H1 (cell line): ENCODE measurements around the gene FAM163A. TPM values are rescaled to one million over a fixed set of nuclear protein-coding genes. Genes with fewer than 3 reads are reported as not detected.

ENCODE experiments used
- CTCF ChIA-PET: fragments of 300-600 bp; sonication (Branson Sonifier 250); formaldehyde crosslinking; loops from one replicate; lab custom pipeline; 2021; ENCODE audit not compliant: partially characterized antibody; lab: Charles Lee
- POLR2A ChIA-PET: fragments of 300-600 bp; sonication (Branson Sonifier 250); formaldehyde crosslinking; loops from one replicate; lab custom pipeline; 2021; ENCODE audit warnings: inconsistent platforms; ENCODE audit not compliant: partially characterized antibody; lab: Charles Lee
- DNase-seq, 2 experiments: peaks; one replicate each; pipeline versions ENCODE4 v3.0.0 to v3.0.0-alpha.2; 2010 to 2022; ENCODE audit warnings: low spot score in 2 of 2, low read depth in 1 of 2, mixed read lengths in 1 of 2
- FAIRE-seq: peaks from 2 replicates; lab custom pipeline; 2011; peaks lifted over from hg19 to GRCh38; lab: Jason Lieb, UNC
- H2AFZ ChIP-seq: 2 replicates; pipeline ENCODE4 v1.8.1; 2012; ENCODE audit warnings: low read length, inconsistent platforms
- H2AK5ac ChIP-seq: 2 replicates; pipeline ENCODE4 v1.6.1; 2013; ENCODE audit warnings: low read depth, low read length
- H2BK120ac ChIP-seq: replicated peaks from 2 replicates; pipeline ENCODE3; 2013; ENCODE audit warnings: low read depth, low read length, inconsistent platforms
- H2BK12ac ChIP-seq: 2 replicates; pipeline ENCODE4 v1.6.1; 2013; ENCODE audit warnings: low read depth, low read length
- H2BK15ac ChIP-seq: 2 replicates; pipeline ENCODE4 v1.6.1; 2013; ENCODE audit warnings: low read length
- H2BK20ac ChIP-seq: 2 replicates; pipeline ENCODE4 v1.6.1; 2013; ENCODE audit warnings: low read length
- H2BK5ac ChIP-seq: 2 replicates; pipeline ENCODE4 v1.6.1; 2013; ENCODE audit warnings: low read depth, low read length
- H3K14ac ChIP-seq: 2 replicates; pipeline ENCODE4 v1.6.1; 2013; ENCODE audit warnings: inconsistent platforms; ENCODE audit not compliant: insufficient read length
- H3K18ac ChIP-seq: 2 replicates; pipeline ENCODE4 v1.6.1; 2013; ENCODE audit warnings: low read length; ENCODE audit errors: extremely low read depth
- H3K23ac ChIP-seq: 2 replicates; pipeline ENCODE4 v1.6.1; 2013; ENCODE audit warnings: inconsistent platforms; ENCODE audit not compliant: insufficient read length
- H3K23me2 ChIP-seq: 2 replicates; pipeline ENCODE4 v1.6.1; 2013; ENCODE audit warnings: low read depth, low read length
- H3K27ac ChIP-seq: 2 replicates; pipeline ENCODE4 v1.6.1; 2011; ENCODE audit warnings: low read depth, low read length, inconsistent platforms
- H3K27me3 ChIP-seq, 4 experiments: replicated peaks in 1 of 4; 1 replicate in 1 of 4; 2 replicates in 3 of 4; pipeline versions ENCODE4 v1.6.1 to v1.8.1; 2011 to 2013; ENCODE audit warnings: low read length in 3 of 4, mild to moderate bottlenecking in 3 of 4, inconsistent platforms in 2 of 4, mixed read lengths in 2 of 4, moderate library complexity in 1 of 4; ENCODE audit not compliant: control insufficient read depth in 3 of 4, insufficient read depth in 3 of 4; ENCODE audit errors: extremely low read depth in 1 of 4
- H3K36me3 ChIP-seq, 4 experiments: 2 replicates each; pipeline versions ENCODE4 v1.6.1 to v1.8.1; 2011 to 2013; ENCODE audit warnings: mild to moderate bottlenecking in 4 of 4, low read length in 3 of 4, moderate library complexity in 2 of 4, control low read depth in 1 of 4, inconsistent platforms in 1 of 4; ENCODE audit not compliant: insufficient read depth in 4 of 4, control insufficient read depth in 2 of 4
- H3K4ac ChIP-seq: replicated peaks from 2 replicates; pipeline ENCODE3; 2013; ENCODE audit warnings: low read length, low read depth, mixed read lengths, inconsistent platforms; ENCODE audit not compliant: insufficient read length
- H3K4me1 ChIP-seq, 4 experiments: replicated peaks in 1 of 4; 1 replicate in 1 of 4; 2 replicates in 3 of 4; pipeline versions ENCODE4 v1.6.1 to v1.8.1; 2011 to 2013; ENCODE audit warnings: low read length in 3 of 4, inconsistent platforms in 2 of 4, mixed read lengths in 1 of 4; ENCODE audit not compliant: insufficient read depth in 4 of 4, control insufficient read depth in 3 of 4
- H3K4me2 ChIP-seq, 2 experiments: 2 replicates each; pipeline versions ENCODE4 v1.6.1 to v1.8.1; 2011 to 2013; ENCODE audit warnings: low read depth in 2 of 2, low read length in 2 of 2, control low read depth in 1 of 2, inconsistent platforms in 1 of 2, mild to moderate bottlenecking in 1 of 2; ENCODE audit not compliant: insufficient read depth in 1 of 2
- H3K4me3 ChIP-seq, 4 experiments: fragments of 200-600, 300-600 bp in 1 of 4; sonication (generic), shearing (Covaris generic), sonication (Bioruptor Twin) in 1 of 4; 2 replicates each; pipeline versions ENCODE4 v1.5.1 to v1.8.1; 2011 to 2016; ENCODE audit warnings: low read length in 4 of 4, low read depth in 3 of 4, control low read depth in 2 of 4, inconsistent platforms in 2 of 4, mild to moderate bottlenecking in 2 of 4, mixed read lengths in 1 of 4, moderate library complexity in 1 of 4; ENCODE audit not compliant: insufficient read depth in 2 of 4; ENCODE audit errors: extremely low read depth in 1 of 4
- H3K56ac ChIP-seq: replicated peaks from 2 replicates; pipeline ENCODE3; 2013; ENCODE audit warnings: low read depth, mild to moderate bottlenecking, mixed read lengths, low read length, inconsistent platforms; ENCODE audit not compliant: insufficient read length
- H3K79me1 ChIP-seq: 2 replicates; pipeline ENCODE4 v1.6.1; 2013; ENCODE audit warnings: low read depth, low read length, control low read depth
- H3K79me2 ChIP-seq, 2 experiments: 2 replicates each; pipeline versions ENCODE4 v1.6.1 to v1.8.1; 2012 to 2013; ENCODE audit warnings: low read length in 2 of 2, mild to moderate bottlenecking in 2 of 2, inconsistent platforms in 1 of 2; ENCODE audit not compliant: insufficient read depth in 2 of 2, control insufficient read depth in 1 of 2
- H3K9ac ChIP-seq, 4 experiments: replicated peaks in 1 of 4; 1 replicate in 1 of 4; 2 replicates in 3 of 4; pipeline versions ENCODE4 v1.6.1 to v1.8.1; 2011 to 2013; ENCODE audit warnings: low read depth in 3 of 4, low read length in 3 of 4, control low read depth in 2 of 4, mild to moderate bottlenecking in 2 of 4, moderate library complexity in 2 of 4, inconsistent platforms in 1 of 4; ENCODE audit errors: extremely low read depth in 1 of 4
- H3K9me3 ChIP-seq, 2 experiments: 2 replicates each; pipeline versions ENCODE4 v1.6.1 to v1.8.1; 2012 to 2013; ENCODE audit warnings: mild to moderate bottlenecking in 2 of 2, moderate library complexity in 2 of 2, control low read depth in 1 of 2, inconsistent platforms in 1 of 2, low read depth in 1 of 2, low read length in 1 of 2, mixed read lengths in 1 of 2; ENCODE audit not compliant: insufficient read depth in 2 of 2
- H4K20me1 ChIP-seq, 2 experiments: replicated peaks in 1 of 2; 2 replicates each; pipeline versions ENCODE3 to v1.8.1; 2011 to 2013; ENCODE audit warnings: inconsistent platforms in 2 of 2, low read length in 2 of 2, mild to moderate bottlenecking in 1 of 2; ENCODE audit not compliant: insufficient read depth in 2 of 2, control insufficient read depth in 1 of 2
- H4K5ac ChIP-seq: 2 replicates; pipeline ENCODE4 v1.6.1; 2013; ENCODE audit warnings: low read length, low read depth, mixed read lengths, inconsistent platforms; ENCODE audit not compliant: insufficient read length
- H4K8ac ChIP-seq: 2 replicates; pipeline ENCODE4 v1.8.0; 2013; ENCODE audit warnings: mild to moderate bottlenecking, moderate library complexity, low read length, inconsistent platforms; ENCODE audit not compliant: insufficient read depth; ENCODE audit errors: extremely low read depth
- H4K91ac ChIP-seq: replicated peaks from 2 replicates; pipeline ENCODE3; 2013; ENCODE audit warnings: low read length, mixed read lengths, inconsistent platforms; ENCODE audit not compliant: insufficient read length
- EZH2 ChIP-seq: fragments of 200-600 bp; sonication (generic); IDR thresholded peaks from 2 replicates; pipeline ENCODE4 v1.7.1; 2012; ENCODE audit warnings: low read depth, mild to moderate bottlenecking, moderate library complexity, low read length, inconsistent platforms; ENCODE audit not compliant: severe bottlenecking
- HDAC2 ChIP-seq, 2 experiments: fragments of 300-600 bp in 1 of 2; sonication (generic) in 1 of 2; IDR thresholded peaks; 2 replicates each; pipeline ENCODE4 v1.6.1; 2011 to 2012; ENCODE audit warnings: low read depth in 2 of 2, low read length in 2 of 2, mild to moderate bottlenecking in 2 of 2, moderate library complexity in 2 of 2, borderline replicate concordance in 1 of 2, inconsistent platforms in 1 of 2
- HDAC6 ChIP-seq: IDR thresholded peaks from one replicate; pipeline ENCODE4 v1.7.1; 2012; ENCODE audit warnings: low read depth, mild to moderate bottlenecking, inconsistent platforms, low read length, moderate library complexity
- KDM4A ChIP-seq: IDR thresholded peaks from one replicate; pipeline ENCODE4 v1.7.1; 2012; ENCODE audit warnings: low read depth, mild to moderate bottlenecking, moderate library complexity, low read length, inconsistent platforms; ENCODE audit not compliant: severe bottlenecking
- MAFK ChIP-seq: IDR thresholded peaks from 2 replicates; pipeline ENCODE4 v1.6.1; 2012; ENCODE audit warnings: low read depth, mild to moderate bottlenecking, improper control_type of control experiment, low read length
- SUZ12 ChIP-seq: fragments of 200-600 bp; sonication (generic); IDR thresholded peaks from 2 replicates; pipeline ENCODE4 v1.6.1; 2012; ENCODE audit warnings: mild to moderate bottlenecking, inconsistent platforms, low read length, moderate library complexity, mixed read lengths
- USF2 ChIP-seq: IDR thresholded peaks from 2 replicates; pipeline ENCODE4 v1.6.1; 2011; ENCODE audit warnings: low read length, improper control_type of control experiment
- ZNF274 ChIP-seq: IDR thresholded peaks from 2 replicates; pipeline ENCODE4 v1.7.0; 2012; ENCODE audit warnings: low read length, borderline replicate concordance; ENCODE audit errors: extremely low read depth
- WGBS, 2 experiments: shearing (Covaris generic) in 1 of 2; methylation state at CpG; one replicate each; pipeline versions ENCODE4 v1.1.6 to v1.1.7; 2013 to 2015; ENCODE audit warnings: low lambda C conversion rate in 2 of 2, mixed read lengths in 2 of 2, inconsistent platforms in 1 of 2, low coverage in 1 of 2, missing lambda C conversion rate in 1 of 2; ENCODE audit not compliant: insufficient replicate concordance in 2 of 2, insufficient coverage in 1 of 2, insufficient read length in 1 of 2; ENCODE audit errors: extremely low coverage in 1 of 2, missing lambda C conversion rate in 1 of 2; 5-methylcytosine and 5-hydroxymethylcytosine counted together
- polyA plus RNA-seq, 7 experiments: library from polyadenylated mRNA; depleted of rRNA in 3 of 7; stranded (reverse) in 5 of 7; unstranded in 2 of 7; fragments of >200 nt in 5 of 7; fragments of 200-250 nt in 2 of 7; gene quantifications; 1 replicate in 5 of 7; 2 replicates in 1 of 7; 4 replicates in 1 of 7; pipeline versions ENCODE4 v1.2.1 to v1.2.3, GENCODE V29; 2011 to 2013; ENCODE audit warnings: missing spikeins in 2 of 7, mixed read lengths in 2 of 7
- total RNA-seq: library from RNA; stranded (reverse); fragmentation: NEBNext Ultra II Directional; extraction: Animal tissue kit (Norgen Biotek cat#: 25700); gene quantifications from 2 replicates; pipeline ENCODE4 v1.2.1, GENCODE V29; 2021

Gene FAM163A
- total and polyA plus RNA-seq, 2 of the 8 experiments (the other 6 are each of a cell fraction or from before 2014, with no cell fraction given), result 0.13 to 0.18 TPM

GRCh38 chr1:179767177-179767581 lies 24.1 kb downstream of the FAM163A start:
- Histone ChIP-seq H3K18ac (no peak overlapping the region), H3K4ac (no peak overlapping the region), H3K23ac (no peak overlapping the region), H4K5ac (no peak overlapping the region), H2BK5ac (no peak overlapping the region)
- no peak for DNase-seq
- TF ChIP-seq USF2 (no peak), HDAC6 (no peak), EZH2 (no peak), HDAC2 (IDR thresholded peaks at IDR 0.05; ENCODE audit: borderline replicate concordance in 1 of 2, low read depth in 2 of 2, low read length in 2 of 2) (no peak), MAFK (no peak), KDM4A (no peak), SUZ12 (no peak), ZNF274 (no peak)
- TF ChIP-seq, all 59 proteins: peak for 0
- H3K4me3 ChIP-seq, result no peak overlapping the region
- no peaks in the 10 kb centered on the region; a peak in 1 of 7 replicates for H3K4me1 ChIP-seq
- H2BK15ac ChIP-seq, result no peak overlapping the region
- no peak overlapping the region for H3K56ac ChIP-seq
- POLR2A ChIA-PET, result no interaction called here
- no peaks in the 10 kb centered on the region for H4K20me1 ChIP-seq
- no peaks in the 10 kb centered on the region for H3K79me1 ChIP-seq
- H3K79me2 ChIP-seq, result no peaks in the 10 kb centered on the region
- H3K27me3 ChIP-seq, result peaks cover 0 to 3% (median 0%) of the 10 kb centered on the region in 4 experiments; a peak in 1 of 7 replicates
- H3K9me3 ChIP-seq, result peaks cover 3 to 5% of the 10 kb centered on the region in 2 experiments; a peak in 1 of 4 replicates
- CTCF ChIA-PET, result interaction anchor here (0.8 to 2.4 kb wide), 3 partner anchors 9 to 43 kb away, joined by 3 to 6 read pairs (median 6); no protein-coding TSS in a partner anchor
- no peak overlapping the region for H2BK20ac ChIP-seq
- H3K36me3 ChIP-seq, result no peaks in the 10 kb centered on the region
- WGBS, 2 experiments, result 82% methylated on average over 5 of the region's 5 CpGs; no CpG with 5 or more reads in 1 of the 2 experiments
- no peak overlapping the region for H2AFZ ChIP-seq
- no peak overlapping the region for H3K4me2 ChIP-seq
- no peaks in the 10 kb centered on the region for H3K23me2 ChIP-seq
- H3K9ac ChIP-seq, result no peak overlapping the region
- no peak overlapping the region for H3K14ac ChIP-seq
- no peak overlapping the region for H3K27ac ChIP-seq
- H4K8ac ChIP-seq, result peak overlapping the region; percentile 71; the same call in 1 of the 2 replicates
- no peak overlapping the region for H2BK120ac ChIP-seq
- 0 out of 2 replicates have a peak overlapping the region, but pooled peaks have one; percentile 65 for H2AK5ac ChIP-seq
- no peak overlapping the region for H4K91ac ChIP-seq
- H2BK12ac ChIP-seq, result no peak overlapping the region
- FAIRE-seq, result no peak
